Stimulated activated CD4-positive, alpha-beta T cell treated with anti-CD3 and anti-CD28 coated beads, Interleukin-4, amount 100 ng/mL, for 24 hours (primary cell): ENCODE data around the gene CCIN.
A peak's percentile ranks its signal among the peaks of the same experiment; 100 is the strongest.
"Not testable (repeated sequence)": the region's sequence is repeated elsewhere in the genome, so short reads cannot be mapped to it uniquely, and the experiment has no call there.

Source experiments
- DNase-seq: peaks from one replicate; pipeline ENCODE4 v3.0.0-alpha.2; 2020

The CCIN gene

DNA sequence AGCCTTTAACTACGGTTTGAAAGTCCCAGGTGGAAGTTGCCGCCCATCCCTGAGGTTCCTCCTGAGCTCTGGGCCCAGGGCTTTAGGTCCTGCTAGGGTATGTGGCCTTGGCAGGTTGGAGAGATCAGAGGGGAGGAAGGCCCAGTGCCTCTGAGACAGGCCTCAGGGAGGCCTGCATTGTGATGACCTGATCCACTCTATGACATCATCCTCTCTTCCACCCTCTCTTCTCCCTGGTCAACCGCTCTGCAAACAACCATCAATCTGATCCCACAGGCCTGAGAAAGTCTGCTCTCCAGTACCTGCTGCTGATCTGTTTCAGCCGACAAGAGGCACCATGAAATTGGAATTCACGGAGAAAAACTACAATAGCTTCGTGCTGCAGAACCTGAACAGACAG is at the start of gene CCIN:
TSS of gene CCIN (plus strand) at position 223 of the 400 bp plus-strand sequence. CDS start at position 338, 115 bp downstream.
- no peak for DNase-seq

DNA sequence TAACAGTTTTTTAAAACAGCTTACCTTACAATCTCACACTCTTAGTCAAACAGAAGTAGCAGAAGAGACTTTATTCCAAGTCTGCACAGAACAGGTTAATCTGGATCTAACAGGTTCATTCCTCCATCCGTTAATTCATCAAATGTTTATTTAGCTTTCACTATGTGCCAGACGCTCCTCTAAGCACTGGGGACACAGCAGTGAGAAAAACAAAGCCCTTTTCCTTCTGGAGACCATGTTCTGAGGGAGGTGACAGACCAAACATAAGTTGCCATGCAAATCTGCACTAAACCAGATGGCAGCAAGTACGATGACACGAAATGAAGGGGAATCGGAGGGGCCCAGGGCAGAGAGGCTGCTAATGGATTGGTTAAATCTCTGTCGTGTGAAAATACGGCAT is 49.7 kb upstream of the CCIN start:
- no peak for DNase-seq

DNA sequence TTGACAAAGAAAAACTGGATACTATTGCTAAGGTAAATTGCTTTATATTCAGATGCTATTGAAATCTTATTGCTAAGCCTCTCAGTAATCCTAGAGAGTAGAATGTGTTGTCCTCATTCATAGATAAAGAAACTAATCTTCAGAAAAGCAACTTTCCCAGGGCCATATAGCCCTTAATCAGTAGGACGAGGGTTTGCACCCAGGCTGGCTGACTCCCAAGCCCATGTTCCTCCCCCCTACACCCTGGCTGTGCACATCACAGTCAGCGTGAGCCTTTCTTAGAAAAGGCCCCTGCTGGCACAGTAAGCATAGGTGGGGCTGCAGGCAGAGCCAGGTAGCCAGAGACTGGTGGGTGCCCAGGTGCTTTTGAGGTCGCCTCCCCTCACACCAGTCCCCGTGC is 48.5 kb upstream of the CCIN start:
- no peak for DNase-seq

DNA sequence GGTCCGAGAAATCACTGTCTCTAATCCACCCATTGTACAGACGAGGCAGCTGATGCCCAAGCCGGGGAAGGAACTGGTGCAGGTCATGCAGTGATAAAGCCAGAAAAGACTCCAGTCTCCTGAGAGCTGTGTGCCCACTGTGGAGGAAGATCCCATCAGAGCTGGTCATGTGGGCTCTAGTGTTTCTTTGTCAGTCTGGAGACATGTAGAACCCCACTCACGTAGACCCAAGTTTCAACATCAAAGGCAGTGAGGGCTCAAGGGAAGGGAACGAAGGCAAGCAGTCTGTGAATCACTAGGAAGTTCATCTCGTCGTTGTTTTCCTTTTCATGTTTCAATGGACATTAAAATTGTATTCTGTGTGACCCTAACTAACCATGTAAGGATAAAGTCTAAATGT is 47.2 kb upstream of the CCIN start:
- DNase-seq, result no peak

DNA sequence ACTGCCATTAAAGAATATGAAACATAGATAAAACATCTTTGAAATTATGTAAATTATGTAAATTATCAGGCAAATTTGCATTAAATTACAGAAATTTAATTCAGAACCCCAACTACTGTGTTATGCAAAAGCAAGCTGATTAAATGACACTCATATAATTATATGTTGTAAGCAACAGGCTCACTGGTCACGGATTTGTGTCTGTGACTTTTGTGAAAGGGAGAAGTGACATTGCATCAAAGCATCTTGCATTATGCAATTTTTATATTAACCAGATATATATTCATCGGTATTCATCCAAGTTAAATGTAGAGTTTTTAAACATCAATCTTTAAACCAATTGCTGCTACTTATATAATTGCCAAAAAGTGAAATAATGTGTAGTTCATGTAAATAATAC is 45.7 kb upstream of the CCIN start:
- no peak for DNase-seq

DNA sequence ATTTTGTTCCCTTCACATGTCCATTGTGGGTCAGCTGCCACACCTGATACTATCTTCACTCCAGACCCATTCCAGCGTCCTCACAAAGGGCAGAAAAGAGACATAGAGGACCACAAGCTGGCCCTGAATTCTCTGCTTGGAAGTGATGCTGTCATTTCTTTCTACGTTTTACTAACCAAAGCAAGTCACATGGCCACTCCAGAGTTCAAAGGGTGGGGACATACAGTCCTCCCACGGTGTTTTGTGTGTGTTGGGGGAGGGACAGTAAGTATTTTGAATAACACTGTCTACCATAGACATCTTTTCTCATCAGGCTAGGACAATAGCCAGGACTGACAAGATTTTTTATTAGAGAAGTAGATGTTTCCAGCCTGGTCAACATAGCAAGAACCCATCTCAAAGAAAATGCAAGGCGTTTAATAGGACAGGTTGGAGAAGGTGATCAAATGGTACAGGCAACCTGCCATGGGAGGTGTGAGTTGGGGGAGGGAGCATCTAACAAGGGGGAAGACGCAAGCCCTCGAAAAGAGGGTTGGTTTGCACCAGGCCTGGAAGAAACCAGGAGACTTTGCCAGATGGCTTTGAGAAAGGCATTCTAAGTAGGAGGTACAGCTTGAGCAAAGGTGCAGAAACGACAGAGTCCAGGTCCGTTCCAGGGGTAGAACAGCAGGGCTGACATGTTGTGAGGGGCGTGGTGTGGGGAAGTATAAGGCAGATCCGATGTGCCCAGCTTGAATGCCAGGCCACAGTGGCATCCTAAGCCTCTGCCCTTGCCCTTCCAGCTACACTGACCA is 43.9 kb upstream of the CCIN start:
- DNase-seq, result no peak

DNA sequence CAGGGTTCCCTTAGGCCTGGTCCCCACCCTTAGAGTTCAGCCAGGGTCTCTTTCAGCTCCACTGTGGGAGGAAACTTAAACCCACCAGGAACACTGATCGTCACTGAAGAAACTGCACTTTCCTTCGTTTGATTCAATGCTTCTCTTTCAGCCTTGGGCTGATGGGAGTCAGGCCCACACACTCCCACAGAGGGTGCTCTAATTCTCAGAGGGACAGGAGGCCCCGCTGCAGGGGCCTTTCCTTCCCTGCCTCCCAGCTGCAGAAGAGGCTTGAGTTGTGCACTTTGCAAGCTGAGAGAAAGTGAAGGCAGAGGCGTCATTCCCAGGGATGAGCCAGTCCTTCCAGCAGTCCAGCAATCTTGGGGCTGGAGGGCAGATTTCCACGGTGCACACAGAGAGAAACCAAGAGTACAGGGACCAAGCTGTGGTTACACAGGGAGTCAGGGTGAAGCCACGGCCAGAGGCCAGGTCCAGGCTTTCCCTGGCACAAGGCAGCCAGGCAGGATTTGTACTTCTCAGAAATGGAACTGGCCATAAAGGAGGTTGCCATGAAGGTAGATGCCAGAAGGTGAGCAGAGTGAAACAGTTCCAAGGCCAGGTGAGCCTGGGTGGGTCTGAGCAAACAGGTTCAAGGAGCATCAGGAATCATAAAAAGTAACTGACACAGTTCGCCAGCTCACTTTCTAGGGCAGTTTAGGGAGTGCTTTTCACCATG is 43.0 kb upstream of the CCIN start:
- no peak for DNase-seq

DNA sequence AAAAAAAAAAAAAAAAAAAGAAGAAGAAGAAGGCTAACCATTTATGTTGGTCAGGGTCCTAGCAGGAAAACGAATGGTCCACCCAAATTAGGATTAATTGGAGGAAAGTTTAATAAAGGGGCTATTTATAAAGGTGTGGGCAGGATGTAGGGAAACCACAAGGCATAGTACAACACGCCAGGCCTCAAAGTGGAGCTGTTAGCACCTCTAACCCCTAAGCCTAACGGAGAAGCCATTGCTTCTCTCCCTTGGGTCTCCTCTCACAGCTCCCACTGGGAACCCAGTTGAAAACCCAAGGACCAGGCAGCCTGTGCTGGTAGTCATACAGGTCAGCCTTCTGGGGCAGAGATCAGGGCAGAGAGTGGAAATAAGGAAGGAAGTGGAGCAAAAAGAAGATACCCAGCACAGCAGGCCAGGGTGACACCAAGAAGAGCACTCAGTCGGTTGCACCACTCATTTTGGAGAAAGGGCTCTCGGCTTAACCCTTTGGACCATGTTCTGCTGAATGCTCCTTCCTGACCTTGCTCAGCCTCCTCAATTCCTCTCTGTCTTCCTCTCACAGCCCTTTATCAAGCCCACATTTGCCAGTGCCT is 41.4 kb upstream of the CCIN start:
- DNase-seq, result no peak

DNA sequence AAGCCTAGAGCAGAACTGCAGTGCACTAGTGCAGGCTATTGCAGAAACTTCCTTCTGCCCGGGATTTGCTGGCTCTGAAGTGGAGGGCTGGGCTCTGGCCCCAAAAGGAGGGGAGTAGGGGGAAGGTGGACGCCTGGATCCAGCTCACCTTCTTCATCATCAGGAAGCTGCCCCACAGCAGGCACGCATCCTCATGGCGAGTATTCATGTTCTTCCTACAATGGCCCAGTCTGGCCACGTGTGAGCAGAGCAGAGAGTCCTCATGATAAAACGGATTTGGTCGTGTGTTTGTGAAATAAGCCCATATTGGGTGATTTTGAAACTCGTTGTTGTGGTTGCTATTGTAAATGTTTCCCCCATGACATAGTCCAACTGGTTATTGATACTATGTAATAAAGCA is 40.8 kb upstream of the CCIN start:
- no peak for DNase-seq

DNA sequence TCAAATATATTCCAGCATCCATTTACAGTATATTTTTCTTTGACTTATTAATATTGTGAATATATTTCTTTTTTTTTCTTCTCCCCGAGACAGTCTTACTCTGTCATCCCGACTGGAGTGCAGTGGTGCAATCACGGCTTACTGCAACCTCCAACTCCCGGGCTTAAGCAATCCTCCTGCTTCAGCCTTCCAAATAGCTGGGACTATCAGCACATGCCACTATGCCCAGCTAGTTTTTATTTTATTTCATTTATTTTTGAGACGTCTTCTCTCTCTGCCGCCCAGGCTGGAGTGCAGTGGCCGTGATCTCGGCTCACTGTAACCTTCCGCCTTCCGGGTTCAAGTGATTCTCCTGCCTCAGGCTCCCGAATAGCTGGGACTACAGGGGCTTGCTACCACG is 40.0 kb upstream of the CCIN start:
- DNase-seq, result no peak

DNA sequence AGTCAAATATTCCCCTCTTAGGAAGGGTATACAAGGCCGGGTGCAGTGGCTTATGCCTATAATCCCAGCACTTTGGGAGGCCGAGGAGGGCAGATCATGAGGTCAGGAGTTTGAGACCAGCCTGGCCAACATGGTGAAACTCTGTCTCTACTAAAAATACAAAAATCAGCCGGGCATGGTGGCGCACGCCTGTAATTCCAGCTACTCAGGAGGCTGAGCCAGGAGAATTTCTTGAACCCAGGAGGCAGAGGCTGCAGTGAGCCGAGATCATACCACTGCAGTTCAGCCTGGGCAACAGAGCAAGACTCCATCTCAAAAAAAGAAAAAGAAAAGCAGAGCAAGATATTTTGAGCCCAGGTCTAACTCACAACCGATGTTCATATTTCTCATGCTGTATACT is 37.5 kb upstream of the CCIN start:
- DNase-seq, result not testable (repeated sequence)

DNA sequence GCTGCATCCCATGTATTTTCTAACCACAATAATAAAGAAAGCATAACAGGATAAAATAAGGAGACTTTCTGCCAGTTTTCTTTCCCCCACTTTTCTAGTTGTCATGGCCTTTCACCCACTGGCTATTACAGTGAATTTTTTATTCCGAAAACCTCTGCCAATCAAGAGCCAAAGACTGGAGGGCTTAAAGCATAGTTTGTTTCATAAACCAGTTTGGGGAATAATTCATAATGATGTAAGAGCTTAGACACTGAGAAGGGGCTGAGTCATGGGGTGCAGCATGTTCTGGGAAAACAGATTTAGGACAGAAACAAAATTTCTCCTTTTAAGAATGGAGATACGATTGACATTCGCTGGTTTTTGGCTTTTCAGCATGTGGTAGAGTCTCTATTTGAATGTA is 37.1 kb upstream of the CCIN start:
- DNase-seq, result no peak

DNA sequence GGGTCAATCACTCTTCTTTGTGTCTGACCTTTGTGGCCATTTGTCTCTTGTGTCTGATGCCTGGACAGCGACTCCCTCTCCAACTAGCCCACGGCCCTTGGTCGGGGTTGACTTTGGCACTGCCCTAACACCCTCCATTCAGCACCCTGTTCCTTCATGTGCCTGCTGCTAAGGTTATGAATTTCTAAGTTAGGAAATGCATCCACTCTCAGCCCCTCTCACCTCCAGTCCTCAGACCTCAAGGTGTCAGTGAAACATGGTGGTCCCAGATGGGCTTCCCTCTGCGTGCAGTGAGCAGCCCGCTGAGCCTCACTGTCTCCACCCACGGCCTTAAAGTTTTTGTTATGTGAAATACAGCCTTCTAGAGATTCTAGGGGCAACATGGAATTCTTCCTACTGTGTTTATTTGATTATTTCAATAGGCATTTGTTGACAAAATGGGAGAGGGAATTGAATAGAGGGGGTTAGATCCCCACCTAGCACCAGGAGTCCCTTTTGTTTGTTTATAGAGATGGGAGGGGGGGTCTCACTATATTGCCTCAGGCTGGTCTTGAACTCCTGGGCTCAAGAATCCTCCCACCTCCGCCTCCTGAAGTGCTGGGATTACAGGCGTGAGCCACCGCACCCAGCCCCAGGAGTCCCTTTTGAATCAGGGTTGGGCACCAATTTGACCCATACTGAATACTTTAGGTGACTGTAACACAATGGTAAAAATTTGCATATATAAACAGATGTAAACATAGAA is 34.3 kb upstream of the CCIN start:
- DNase-seq, result no peak

DNA sequence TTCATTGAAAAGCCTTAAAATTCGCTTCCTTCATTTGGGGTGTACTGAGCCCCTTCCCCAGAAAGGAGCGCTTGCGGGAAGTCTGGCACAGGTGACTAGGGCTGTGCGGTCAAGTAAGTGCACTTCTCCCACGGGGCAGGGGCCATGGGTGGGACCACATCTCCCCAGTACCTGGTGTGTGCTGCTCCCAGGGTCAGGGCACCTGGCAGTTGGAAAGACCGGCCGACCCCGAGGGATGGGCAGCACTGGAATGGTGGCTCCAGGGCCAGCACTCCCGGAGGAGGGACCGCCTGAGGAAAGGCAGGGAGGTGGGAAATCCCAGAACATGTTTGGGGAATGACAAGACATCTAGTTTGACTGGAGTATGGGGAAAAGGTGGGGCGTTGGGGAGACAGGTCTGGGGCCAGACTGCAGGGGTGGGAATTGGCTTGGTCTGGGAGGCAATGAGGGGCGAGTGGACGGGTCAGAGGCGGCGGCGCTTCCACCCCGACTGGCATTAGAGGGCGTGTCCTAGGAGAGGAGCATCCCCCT is 33.4 kb upstream of the CCIN start:
- no peak for DNase-seq

DNA sequence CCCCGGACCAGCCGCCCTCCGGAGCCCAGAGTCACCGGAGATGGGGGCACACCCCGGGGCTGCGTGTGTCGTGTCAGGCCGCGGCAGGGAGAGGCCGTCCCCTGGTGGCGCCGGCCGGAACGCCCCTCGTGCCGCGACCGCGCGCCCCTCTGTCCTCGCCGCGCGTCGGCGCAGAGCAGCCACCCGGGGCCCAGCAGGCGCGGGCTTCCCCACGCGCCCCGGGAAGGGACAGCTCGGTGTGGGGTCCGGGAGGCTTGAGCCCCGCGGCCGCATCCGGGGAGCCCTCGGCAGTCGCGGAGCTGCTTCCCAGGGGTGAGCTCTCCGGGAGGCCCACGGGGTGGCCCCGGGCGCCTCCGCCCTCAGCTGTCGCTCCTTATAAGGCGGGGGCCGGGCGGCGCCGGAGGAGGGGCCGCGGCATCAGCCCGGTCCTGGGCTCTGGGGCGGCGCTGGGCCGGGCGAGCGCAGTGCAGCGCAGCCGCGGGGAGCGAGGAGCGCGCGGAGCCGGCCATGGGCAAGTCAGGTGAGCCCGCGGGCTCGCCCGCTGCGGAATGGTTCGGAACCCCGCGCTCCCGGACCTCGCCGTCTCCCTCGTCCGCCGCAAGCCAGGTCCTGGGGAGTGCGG is 32.8 kb upstream of the CCIN start, which contains the start of gene GLIPR2:
TSS of gene GLIPR2 (plus strand) at position 462 of the 622 bp plus-strand sequence. CDS start at position 508, 46 bp downstream.
- DNase-seq, result peak; percentile 77

DNA sequence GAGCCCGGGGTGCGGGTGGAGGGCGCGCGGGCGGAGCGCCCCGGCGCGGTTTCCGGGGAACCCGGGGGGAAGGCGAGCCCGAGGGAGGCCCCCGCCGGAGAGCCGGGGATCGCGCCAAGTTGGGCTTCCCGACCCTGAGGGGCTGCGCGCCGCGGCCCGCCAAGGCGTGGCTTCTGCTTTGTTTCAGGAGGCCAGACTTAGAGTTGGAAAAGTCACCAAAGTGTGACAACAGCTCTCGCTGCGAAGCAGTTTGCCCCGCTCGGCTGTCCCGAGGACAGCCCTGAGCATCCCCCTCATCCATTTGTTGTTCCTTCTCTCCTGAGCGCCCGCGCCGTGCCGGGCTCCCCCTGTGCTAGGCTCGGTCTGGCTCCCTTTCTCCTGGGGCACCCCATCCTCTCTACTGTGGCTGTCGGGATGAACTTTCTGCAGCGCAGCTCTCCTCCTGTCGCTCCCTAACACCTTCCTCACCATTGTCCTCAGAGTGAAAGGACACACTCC is 32.2 kb upstream of the CCIN start:
- no peak for DNase-seq

DNA sequence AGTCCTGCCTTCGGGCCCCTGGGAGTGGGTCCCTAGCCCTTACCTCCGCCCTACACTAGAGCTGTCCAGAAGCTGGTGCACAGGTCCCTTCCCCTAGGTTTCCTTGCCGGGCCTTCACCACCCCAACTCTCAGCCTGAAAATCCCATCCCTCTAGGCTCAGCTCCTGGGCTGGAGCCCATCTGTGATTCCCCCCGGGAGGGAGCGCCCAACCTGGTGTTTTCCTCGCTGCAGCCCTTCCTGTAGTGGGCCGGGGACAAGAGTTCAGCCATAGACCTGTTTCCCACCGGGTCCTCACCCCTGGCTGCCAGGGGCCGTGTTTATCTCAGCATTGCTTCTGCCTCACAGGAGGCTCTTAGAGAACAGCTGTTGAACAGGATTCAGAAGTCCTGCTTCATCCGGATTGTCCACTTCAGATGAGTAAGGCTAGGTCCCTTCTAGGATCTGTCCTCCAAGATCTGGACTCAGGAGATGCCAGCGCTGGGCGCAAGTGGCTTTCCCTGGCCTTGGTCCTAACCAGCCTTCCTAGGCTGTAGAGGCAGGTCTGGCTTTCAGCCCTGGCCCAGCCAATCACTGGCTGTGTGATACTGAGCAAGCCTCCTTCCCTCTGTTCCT is 31.7 kb upstream of the CCIN start:
- no peak for DNase-seq

DNA sequence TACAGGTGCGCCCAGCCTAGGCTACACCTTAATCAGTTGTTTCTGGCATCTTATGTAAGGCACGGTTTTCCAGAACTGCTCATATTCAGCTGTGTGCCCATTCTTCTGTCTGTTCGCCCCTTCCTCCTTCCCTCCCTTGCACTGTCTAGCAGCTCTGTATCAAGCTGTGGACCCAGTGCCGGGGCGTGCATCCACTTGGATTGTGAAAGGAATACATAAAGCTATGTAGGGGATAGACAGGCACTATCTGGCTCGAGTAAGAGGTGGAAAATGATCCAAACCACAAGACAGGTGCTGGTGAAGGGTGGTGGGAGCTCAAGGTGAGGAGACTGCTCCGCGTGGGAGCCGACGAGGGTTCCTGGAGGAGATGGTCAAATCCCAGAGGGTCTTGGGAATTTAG is 30.7 kb upstream of the CCIN start:
- no peak for DNase-seq

DNA sequence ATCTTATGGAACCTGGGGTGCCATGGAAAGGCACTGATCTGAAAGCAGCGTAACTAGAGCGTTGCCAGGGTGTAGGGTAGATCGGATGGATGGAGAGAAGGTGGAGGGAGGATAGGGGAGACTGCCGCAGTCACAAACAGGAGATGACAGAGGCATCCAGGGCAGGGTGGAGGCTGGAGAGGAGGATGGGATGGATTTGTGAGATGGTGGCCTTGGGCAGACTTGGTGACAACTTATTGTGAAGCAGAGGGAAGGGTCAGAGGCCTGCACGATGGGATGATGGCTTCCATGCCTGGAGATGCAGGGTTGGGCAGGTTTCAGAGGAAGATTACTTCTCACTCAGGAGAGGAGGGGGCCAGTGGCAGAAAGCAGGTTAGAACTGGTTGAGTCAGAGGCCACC is 30.3 kb upstream of the CCIN start:
- DNase-seq, result no peak

DNA sequence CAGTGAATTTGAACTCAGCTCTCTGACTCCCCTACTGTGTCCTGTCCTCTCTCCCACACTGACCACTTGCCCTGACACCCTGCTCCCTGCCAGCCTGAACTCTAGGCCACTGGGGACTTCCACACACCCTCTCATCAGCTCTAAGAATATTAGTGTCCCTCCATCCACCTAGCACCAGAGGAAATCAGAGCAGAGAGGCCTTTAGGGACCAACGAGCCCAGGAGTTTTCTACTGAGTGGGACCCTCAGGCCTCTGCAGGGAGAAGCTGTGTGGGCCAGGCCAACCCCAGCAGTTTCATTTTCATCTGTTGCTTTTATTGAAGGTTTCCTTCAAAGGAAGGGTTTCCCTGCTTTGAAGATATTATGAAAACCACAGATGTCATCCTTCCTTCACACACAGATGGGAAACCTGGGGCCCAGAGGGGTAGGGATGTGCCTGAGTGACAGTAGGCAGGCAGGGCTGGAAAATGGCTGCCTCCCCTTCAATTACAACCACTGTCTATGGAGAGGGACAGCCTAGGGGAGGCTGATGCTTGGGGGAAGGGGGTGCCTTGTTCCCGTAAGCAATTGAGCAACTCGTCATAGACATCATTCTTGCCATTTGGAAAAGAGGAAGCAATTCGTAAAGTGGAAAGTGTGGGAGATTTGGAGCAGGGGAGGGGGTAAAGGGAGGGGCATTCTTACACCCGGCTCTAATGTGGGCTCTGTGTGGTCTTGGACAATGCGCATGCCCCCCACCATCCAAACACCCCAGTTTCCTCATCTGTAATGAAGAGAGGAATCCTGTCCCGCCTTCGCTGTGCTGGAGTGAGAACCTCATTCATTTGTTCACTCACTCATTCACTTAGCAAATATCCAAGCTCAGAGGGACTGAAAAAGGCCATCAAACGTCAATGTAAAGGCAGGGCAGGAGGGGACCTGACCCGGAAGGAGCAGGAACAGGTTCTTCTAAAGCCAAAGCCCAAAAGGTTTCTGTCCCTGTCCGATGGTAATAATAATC is 28.8 kb upstream of the CCIN start:
- no peak for DNase-seq

DNA sequence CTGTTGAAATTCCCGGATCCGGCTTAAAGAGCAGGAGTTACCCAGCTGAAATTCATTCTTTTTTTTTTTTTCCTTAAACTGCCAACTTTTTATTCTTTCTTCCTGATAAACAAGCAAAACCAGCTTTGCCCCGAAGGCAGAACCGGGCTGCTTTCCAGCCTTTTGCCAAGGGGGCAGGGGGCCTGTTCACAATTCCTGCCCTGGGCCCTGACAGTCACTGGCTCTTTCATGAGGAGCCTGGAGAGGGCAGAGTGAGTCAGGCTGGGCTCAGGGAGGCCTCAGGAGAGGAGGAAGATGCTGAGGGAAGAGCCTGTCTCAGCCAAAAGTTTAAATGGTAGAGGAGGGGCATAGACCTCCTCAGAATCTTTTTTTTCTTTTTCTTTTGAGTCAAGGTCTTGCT is 27.9 kb upstream of the CCIN start:
- no peak for DNase-seq
